HG03575 (cell line): ENCODE results near the gene KIF1B.
"Not testable (repeated sequence)": the region's sequence is repeated elsewhere in the genome, so short reads cannot be mapped to it uniquely, and the experiment has no call there.

ENCODE experiments used
- ATAC-seq: cut with Tn5 transposase; IDR thresholded peaks from one replicate; pipeline ENCODE4 v1.9.1; 2021; ENCODE audit not compliant: unreplicated experiment, insufficient number of reproducible peaks, low FRiP score; ENCODE audit errors: extremely low read depth

The KIF1B gene

DNA sequence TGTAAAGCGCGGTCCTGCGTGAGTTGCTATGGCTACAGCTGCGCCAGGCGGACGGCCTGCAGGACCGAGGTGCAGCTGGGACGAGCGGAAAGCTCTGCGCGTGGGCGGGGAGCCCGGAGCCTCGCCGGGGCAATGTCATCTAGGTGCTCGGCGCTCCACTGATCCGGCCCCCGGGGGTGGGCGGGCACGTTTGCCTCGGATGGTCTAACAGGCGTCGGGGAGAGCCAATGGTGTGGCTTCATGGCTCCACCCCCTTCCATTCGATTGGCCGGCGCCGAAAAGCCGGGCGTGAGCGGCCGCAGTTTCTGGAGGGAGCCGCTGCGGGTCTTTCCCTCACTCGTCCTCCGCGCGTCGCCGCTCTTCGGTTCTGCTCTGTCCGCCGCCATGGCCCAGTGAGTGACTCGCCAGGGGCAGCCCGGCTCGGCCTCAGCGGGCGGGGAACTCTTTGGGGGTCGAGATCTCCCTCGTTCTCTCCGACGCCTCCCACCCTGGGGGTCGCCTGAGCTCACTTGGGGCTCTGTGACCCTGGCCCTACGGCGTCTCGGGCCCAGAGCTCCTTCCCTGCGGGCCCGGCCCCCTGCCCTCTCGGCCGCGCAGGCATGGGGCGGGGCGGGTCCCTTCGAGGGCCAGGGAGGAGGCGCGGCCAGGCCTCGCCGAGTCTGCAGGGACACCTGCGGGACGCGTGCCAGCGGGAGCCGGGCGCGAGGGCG is 188.5 kb downstream of the KIF1B start, which contains the start of gene PGD:
TSS of gene PGD (plus strand) at position 331 of the 710 bp plus-strand sequence. CDS start at position 385, 54 bp downstream.
- ATAC-seq: peak; percentile 85

DNA sequence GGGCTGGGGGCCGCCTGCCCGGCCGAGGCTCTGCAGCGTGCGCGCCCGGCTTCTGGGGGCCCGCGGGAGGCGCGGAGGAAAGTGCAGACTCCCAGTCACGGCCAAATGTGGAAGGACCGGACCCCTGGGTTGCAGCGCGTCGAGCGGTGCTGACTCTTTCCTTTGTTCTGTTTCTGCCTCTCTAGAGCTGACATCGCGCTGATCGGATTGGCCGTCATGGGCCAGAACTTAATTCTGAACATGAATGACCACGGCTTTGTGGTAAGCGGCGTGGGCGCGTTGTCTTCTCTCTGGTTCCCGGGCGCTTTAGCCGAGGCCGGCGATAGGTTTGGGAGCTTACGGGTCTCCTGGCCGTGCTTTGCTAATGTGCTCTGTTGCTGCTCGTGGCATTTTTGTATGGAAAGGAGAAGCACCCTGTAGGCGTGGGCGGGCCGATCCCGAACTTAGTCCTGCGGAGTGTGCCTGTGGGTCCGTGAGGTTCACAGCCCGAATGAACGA is 189.1 kb downstream of the KIF1B start:
- ATAC-seq: no peak

DNA sequence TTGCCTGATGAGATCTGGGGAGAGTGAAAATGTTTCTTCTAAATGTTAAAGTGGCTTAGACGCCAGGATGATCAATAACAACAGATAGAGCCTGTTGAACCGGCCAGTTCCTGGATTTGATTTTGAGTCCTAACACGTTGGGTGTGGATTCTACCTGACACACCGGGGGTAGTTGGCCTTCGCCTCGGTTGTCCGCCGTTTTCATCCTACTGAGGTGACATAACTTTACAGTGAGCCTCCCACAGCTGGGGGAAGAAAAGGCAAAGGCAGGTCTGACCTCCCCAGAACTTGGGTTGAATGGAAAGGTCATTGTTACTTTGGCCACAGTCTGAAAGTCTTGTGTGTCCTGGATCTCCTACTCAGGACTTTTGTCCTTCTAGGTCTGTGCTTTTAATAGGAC is 189.6 kb downstream of the KIF1B start:
- no peak for ATAC-seq

DNA sequence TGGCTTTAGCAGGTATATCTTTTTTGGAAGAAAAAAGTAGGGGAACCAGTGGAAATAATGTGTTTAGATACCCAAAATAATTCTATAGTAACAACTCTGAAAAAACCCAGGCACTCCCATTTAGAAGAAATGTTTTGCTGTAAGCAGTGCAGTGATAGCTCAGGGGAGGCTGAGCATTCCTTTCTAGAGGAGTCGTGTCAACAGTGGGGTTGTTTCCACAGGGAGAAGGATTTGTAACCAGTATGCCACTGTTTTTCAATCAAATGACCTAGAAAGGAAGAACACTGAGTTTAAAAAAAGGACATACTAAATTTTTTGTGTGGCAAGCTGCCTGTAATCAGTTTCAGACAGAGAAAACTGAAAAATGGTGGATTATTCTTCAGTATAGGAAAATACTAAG is 190.9 kb downstream of the KIF1B start:
- ATAC-seq: no peak

DNA sequence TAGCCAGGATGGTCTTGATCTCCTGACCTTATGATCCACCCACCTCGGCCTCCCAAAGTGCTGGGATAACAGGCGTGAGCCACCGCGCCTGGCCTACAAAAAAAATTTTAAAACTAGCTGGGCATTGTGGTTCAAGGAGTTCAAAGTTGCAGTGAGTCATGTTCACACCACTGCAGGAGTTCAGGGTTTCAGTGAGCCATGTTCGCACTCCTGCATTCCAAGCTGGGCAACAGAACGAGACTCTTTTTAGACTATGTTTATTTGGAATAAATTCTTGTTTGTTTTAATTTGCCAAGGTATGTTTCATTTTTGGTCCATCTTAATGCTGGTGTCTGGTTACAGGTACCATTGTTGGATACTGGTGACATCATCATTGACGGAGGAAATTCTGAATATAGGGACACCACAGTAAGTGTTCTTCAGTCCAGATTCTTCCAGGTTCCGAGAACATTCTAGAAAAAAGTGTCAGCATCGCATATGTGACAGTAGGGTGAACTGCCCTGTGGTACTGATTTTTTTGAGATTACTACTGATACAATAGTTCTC is 192.4 kb downstream of the KIF1B start:
- ATAC-seq: no peak

GRCh38 chr1:10407201-10407600 is 196.8 kb downstream of the KIF1B start:
- no peak for ATAC-seq

DNA sequence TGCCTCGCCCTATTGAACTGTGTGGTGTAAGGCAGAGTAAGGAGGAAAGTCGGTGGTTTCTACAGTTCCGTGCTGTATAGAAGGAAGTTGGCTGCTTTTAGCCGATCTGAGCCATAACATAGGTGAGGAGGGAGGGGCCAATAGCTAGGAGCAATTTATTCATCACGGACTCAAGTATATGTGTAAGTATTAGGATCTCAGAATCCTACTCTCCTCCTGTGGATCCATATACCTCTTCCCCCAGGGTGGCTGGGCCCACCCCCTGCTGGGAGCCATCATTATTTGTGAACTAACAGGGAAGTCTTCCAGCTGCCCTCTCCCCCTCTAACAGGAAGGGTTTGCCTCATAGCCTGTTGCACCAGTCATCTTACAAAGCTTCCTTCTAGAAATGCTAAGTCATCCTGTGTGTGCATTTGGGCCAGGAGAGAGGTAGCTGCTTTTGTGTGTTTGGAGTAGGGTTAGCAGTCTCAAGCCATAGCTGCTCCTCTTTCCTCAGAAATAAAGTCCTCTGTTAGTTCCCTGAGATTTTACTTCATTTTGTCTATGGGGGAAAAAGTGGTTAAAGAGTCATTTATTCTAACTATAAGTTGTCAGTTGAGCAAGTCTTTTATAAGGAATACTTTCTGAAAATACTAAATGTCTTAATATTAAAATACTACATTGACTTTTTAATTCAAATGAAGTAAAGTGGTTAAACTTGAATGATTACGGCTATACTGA is 205.0 kb downstream of the KIF1B start:
- ATAC-seq: no peak

GRCh38 chr1:10415967-10416366 is 205.6 kb downstream of the KIF1B start:
- ATAC-seq: not testable (repeated sequence)

- ATAC-seq: not testable (repeated sequence)
Observed at GRCh38 chr1:10418741-10419140, 208.4 kb downstream of the KIF1B start.

GRCh38 chr1:10419351-10419750 is 209.0 kb downstream of the KIF1B start:
- no peak for ATAC-seq

DNA sequence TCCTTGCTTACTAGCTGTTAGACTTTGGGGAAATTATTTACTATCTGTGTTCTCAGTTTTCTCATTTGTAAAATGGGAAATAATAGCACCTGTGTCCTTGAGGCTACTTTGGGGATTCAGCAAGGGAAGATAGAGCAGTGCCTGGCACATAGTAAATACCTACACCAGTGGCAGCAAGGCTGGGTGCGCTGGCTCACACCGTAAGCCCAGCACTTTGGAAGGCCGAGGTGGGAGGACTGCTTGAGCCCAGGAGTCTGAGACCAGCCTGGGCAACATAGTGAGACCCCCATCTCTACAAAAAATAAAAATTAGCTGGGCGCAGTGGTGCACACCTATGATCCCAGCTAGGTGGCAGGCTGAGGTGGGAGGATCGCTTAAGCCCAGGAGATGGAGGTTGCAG is 211.3 kb downstream of the KIF1B start:
- no peak for ATAC-seq

DNA sequence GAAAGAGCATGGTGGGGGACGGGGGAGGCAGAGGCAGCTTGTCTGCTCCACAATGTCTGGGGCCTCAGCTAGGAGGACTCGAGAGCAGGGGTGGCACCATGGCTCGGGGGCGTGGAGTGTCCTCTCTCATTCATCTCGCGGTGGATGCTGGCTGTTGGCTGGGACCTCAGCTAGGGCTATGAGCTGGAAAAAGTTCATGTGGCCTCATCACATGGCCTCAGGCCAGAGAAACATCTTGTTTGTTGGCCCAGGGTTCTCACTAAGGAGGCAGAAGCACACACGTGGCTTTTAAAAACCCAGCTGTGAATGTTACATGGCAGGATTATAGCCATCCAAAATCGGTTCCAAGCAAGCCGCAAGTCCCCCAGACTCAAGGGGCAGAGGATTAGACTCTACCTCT is 213.7 kb downstream of the KIF1B start:
- no peak for ATAC-seq

DNA sequence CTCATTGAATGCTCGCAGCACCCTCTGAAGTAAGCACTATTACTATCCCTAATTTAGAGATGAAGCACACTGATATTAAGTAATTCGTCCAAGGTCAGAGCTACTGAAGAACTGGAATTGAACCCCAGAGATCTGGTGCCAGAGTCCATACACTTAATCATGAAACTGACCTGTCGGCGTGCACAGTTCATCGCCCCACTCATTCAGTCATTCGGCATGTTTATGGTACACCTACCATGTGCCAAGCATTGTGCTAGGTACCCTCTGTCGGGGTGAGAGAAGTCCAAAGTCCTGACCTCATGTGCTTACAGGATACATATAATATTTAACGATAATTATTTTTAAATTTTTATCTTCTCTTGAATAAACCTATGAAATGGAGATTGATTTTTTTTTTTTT is 214.3 kb downstream of the KIF1B start:
- ATAC-seq: no peak

GRCh38 chr1:10425826-10426534 is 215.6 kb downstream of the KIF1B start:
- ATAC-seq: not testable (repeated sequence)

DNA sequence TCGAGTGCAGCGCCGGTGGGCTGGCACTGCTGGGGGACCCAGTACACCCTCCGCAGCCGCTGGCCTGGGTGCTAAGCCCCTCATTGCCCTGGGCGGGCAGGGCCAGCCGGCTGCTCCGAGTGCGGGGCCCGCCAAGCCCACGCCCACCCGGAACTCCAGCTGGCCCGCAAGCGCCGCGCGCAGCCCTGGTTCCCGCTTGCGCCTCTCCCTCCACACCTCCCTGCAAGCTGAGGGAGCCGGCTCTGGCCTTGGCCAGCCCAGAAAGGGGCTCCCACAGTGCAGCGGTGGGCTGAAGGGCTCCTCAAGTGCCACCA is 216.1 kb downstream of the KIF1B start:
- ATAC-seq: not testable (repeated sequence)

GRCh38 chr1:10428984-10429383 is 218.6 kb downstream of the KIF1B start:
- no peak for ATAC-seq

- ATAC-seq: no peak
Observed at GRCh38 chr1:10429868-10430215, 219.5 kb downstream of the KIF1B start.

DNA sequence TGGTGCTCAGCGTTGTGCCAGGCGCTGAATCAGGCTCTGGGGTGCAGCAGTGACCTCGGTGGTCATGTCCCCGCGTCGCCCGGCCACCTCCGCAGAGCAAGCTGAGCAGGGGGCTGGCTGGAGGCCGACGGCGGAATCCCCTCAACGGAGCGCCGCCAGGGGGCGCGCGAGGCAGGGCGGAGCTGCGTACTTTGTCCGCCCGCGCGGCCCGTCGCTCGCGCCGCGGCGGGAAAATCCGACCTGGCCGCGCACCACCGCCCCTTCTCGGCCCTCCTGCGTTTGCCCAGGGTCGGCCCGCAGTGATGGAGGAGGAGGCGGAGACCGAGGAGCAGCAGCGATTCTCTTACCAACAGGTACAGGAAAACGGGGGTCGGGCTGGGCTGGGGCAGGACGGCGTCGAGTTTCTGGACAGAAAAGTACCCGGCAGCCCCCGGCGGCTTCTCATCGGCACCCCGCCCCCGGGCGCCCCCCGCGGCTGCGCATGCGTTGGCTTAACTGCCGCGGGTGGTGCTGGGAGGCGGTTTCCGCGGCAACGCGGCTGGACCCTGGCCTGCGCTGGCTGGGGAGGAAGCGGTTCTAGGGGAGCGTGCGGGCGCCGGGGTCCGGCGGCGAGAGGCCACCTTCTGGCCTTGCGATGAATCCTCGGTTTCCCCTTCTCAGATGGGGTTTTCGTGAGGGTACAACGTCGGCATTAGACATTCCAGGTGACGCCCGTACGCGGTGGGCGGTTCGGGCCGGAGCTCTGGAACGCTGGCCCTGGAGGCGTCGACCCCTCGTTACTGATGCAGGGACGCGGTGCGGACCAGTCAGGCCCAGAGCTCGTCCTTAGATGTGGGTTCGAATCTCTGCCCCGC is 220.1 kb downstream of the KIF1B start, which contains the start of gene CENPS:
TSS of gene CENPS (plus strand) at position 218 of the 854 bp plus-strand sequence. CDS start at position 303, 85 bp downstream.
- no peak for ATAC-seq
